GM12874 (cell line): ENCODE data around the gene PAX5.

ENCODE experiments used
- TF ChIP-seq, protein P1 (sequence below): IDR thresholded peaks from 2 replicates; pipeline ENCODE4 v1.5.1; 2011; ENCODE audit warnings: low read depth, mild to moderate bottlenecking, control low read depth, low read length, moderate library complexity; ENCODE audit not compliant: insufficient read depth

PAX5 gene

DNA sequence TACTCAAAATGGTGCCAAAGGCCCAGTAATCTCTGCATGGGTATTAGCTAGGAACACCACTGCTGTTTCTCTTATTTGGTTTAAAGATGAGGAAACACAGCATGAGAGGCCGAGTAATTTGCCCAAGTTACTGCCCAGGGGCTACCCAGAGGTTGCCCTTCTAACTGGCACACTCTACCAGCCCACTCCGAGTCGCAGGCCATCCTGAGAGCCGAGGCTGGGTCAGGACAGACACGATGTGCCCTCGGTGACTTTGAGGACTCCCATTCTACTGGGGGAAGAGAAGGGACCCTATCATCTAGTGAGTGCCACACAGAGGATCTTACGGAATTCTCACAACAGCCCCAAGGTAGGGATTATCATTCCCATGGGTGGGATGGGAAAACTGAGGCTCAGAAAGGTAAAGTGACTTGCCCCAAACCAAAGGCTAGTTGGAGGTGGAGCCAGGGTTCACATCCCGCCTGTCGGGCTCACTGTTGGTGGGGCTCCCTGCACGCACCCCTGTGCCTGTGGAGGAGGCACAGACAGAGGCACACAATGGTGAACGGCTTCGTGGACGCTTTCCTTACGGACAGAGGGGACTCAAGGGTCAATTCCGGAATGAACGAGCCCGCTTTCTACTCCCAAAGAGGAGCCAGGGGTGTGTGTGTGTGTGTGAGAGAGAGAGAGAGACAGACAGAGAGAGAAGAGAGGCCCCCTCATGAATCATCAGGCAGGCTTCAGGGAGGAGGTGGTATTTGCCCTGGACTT is 236.4 kb downstream of the PAX5 start:
- TF ChIP-seq, protein P1, sequence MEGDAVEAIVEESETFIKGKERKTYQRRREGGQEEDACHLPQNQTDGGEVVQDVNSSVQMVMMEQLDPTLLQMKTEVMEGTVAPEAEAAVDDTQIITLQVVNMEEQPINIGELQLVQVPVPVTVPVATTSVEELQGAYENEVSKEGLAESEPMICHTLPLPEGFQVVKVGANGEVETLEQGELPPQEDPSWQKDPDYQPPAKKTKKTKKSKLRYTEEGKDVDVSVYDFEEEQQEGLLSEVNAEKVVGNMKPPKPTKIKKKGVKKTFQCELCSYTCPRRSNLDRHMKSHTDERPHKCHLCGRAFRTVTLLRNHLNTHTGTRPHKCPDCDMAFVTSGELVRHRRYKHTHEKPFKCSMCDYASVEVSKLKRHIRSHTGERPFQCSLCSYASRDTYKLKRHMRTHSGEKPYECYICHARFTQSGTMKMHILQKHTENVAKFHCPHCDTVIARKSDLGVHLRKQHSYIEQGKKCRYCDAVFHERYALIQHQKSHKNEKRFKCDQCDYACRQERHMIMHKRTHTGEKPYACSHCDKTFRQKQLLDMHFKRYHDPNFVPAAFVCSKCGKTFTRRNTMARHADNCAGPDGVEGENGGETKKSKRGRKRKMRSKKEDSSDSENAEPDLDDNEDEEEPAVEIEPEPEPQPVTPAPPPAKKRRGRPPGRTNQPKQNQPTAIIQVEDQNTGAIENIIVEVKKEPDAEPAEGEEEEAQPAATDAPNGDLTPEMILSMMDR: no peak

DNA sequence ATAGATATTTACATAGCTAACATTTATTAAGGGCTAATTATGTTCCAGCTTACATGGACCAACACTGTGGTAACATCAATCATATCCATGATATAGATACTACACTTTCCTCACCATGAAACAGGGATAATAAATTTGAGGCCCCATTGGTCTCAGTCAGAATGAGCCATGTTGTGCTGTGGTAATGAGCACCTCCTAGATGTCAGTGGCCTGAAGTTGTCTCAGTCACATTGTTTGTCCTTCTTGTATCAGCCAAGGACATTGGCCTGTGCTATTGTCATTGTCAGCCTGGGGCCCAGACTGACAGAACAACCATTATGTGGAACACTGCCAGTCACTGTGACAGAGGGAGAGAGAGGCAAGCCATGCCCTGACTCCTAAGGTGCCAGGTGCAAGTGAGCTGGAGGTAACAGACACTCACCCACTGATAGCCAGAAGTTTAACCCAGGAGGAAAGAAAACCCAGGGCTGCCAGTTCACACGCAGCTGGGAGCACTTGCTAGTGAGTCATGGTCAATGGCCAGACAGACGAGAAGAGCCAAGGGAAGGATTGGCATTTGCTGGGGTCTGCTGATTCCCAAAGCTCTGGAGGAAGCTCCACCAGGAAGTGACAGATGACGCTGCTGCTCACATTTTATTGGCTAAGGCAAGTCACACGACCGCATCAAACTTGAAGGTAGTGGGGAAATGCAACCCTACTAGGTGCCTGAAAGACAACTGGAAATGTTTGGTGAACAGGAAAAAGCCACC is 237.2 kb downstream of the PAX5 start:
- TF ChIP-seq, protein P1: no peak

DNA sequence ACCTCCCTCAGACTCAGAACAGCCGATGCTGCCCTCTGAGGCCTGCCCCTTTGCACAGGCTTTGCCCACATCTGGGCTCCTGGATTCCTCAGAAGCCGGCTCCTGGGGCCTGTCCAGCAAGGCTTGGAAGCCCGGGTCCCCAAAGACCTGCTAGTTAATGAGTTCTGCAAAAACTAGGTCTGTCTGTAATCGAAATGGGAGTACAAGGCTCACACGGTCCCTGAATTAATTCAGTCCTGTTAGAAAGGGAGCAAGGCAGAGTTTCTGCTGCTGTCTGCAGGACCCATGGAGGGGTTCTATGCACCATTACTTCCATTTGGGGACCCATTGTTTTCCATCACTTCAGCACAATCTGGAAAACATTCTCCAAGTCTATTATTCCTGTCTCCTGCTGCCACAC is 239.6 kb downstream of the PAX5 start:
- TF ChIP-seq, protein P1: no peak

GRCh38 chr9:36793277-36793676 is 240.8 kb downstream of the PAX5 start:
- TF ChIP-seq, protein P1: 0 out of 2 replicates have a peak, but pooled peaks have one; percentile 22

DNA sequence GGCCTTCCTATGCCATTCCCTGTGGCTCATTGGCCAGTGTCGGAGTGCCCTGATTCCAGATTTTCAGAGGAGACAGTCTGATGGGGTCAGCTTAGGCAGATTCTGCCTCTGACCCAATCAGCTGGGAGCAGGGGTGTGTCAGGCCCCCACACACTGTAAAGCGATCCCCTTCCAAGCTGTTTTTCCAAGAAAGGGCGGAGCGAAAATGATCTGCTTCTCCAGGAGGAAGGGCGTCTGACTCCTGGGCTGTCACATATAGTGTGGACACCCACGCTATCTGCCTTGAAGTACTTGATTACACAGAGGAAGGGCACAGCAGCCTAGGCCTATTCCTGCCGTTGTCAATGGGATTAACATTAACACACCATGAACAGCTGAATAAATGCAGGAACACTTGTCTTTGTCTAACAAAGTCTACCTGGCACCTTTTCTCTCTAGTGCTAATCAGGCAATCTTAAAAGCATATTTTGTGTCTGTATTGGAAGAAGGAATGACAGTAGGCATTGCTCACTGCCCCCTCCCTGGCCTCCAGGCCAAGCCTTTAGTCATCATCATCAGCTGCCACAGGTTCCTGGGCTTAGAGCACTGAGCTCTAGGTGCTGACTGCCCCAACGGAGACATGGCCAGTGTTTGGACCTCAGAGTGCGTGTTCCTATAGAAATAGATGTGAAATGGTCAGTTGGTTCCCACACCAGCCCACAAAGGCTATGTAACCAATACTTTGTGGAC is 242.7 kb downstream of the PAX5 start:
- TF ChIP-seq, protein P1: no peak

DNA sequence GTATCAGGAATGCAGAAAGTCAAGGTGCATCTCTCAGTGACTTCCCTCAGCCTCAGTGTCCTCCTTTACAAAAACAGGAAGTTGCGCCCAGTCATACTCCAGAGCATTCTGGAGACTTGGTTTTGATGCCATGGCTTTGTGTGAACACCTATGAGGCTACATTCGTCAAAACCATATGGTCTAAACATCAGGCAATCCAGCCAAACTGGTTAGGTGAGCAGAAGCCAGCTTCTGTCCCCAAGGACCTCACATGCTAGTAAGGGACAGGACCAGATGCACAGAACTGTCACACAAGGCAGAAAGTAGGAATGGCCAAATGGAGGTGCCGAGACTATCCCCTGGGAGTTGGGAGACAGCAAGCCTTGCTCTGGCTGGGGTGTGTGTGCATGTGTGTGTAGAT is 244.2 kb downstream of the PAX5 start:
- TF ChIP-seq, protein P1: no peak

DNA sequence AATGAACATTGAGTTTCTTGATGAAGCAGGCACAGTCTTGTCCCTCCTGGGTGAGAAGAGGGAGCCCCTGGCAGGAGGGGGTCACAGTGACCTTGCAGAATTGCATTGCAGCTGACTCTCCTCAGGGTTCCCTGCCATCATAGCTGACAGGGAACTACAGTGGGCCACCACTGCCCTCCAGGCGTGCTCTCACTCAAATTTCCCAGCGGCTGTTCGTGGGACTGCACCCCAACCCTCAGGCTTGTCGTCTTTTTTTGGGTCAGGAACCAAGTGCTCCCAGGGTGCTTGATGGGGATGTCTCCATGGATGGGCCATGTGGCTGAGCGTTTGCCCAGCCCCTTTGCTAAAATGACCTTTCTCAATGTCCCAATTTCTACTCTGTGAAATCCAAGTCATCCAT is 245.5 kb downstream of the PAX5 start:
- TF ChIP-seq, protein P1: no peak
